Psoas muscle (tissue), 8 donors: ENCODE measurements around the gene TSHR. TPM values are rescaled to one million over a fixed set of nuclear protein-coding genes. Genes with fewer than 3 reads are reported as not detected.

Source experiments
- ATAC-seq, 4 donors: fragments of 200-7000 bp; cut with Tn5 transposase; one replicate each; pipeline ENCODE4 v1.9.1; 2020; ENCODE audit warnings: moderate library complexity in 3 of 4, mild to moderate bottlenecking in 2 of 4
- DNase-seq, 2 donors: peaks; one replicate each; pipeline ENCODE4 v3.0.0-alpha.2; 2020
- H3K27ac ChIP-seq: fragments of 200-600 bp; one replicate; pipeline ENCODE4 v1.8.0; 2022
- H3K27me3 ChIP-seq, 3 donors: fragments of 200-600 bp in 1 of 3; one replicate each; pipeline versions ENCODE4 v1.6.1 to v1.8.0; 2013 to 2022; ENCODE audit warnings: low read length in 2 of 3, mild to moderate bottlenecking in 2 of 3, moderate library complexity in 1 of 3; ENCODE audit not compliant: insufficient read depth in 3 of 3
- H3K36me3 ChIP-seq, 2 donors: fragments of 200-600 bp in 1 of 2; one replicate each; pipeline versions ENCODE4 v1.6.1 to v1.8.0; 2013 to 2022; ENCODE audit warnings: low read depth in 1 of 2, mild to moderate bottlenecking in 1 of 2, moderate library complexity in 1 of 2; ENCODE audit not compliant: insufficient read depth in 1 of 2
- H3K4me1 ChIP-seq: fragments of 200-600 bp; one replicate; pipeline ENCODE4 v1.8.0; 2022
- H3K4me3 ChIP-seq: fragments of 200-600 bp; one replicate; pipeline ENCODE4 v1.8.0; 2022; ENCODE audit warnings: mild to moderate bottlenecking
- H3K9me3 ChIP-seq: fragments of 200-600 bp; one replicate; pipeline ENCODE4 v1.8.0; 2022
- CTCF ChIP-seq: fragments of 200-600 bp; IDR thresholded peaks from one replicate; pipeline ENCODE4 v1.8.0; 2022; ENCODE audit warnings: antibody characterized with exemption
- WGBS, 3 donors: extraction: QIAGEN DNeasy Blood & Tissue Kit; methylation state at CpG; one replicate each; pipeline versions ENCODE4 v1.1.6 to v1.1.7; 2013; 5-methylcytosine and 5-hydroxymethylcytosine counted together
- intact Hi-C, 2 donors: fragments of 100-400 bp; cut with DNase I; formaldehyde crosslinking; loops; one replicate each; pipeline versions ENCODE4 v1.11.0 to v1.14.2; 2022
- polyA plus RNA-seq, 3 donors: library from polyadenylated mRNA; stranded (reverse); fragments of 200-250 nt; gene quantifications; one replicate each; pipeline ENCODE4 v1.2.3, GENCODE V29; 2013
- total RNA-seq, 4 donors: library from RNA; stranded (reverse); fragmentation: NEBNext Ultra II Directional in 2 of 4; extraction: Animal tissue kit (Norgen Biotek cat#: 25700) in 2 of 4; gene quantifications; one replicate each; pipeline versions ENCODE4 v1.2.1 to v1.2.4, GENCODE V29; 2021 to 2023
- donor health status: healthy with polysubstance abuse.
- donor health status: DM: no; HTN: no; CAD: no; lungs with moderate emphysema.
- donor health status: Bipolar disorder and iron deficiency.
- donor health status: healthy.
- donor health status: DM: yes; HTN: yes; CAD: no.
- donor health status: DM: no; HTN: no; CAD: no.
- donor health status: DM: no; HTN: no; CAD: no.
- donor health status: DM: yes; HTN: yes; CAD: no.

The TSHR gene
- total and polyA plus RNA-seq, 7 donors: 0.01 to 0.60 (median 0.12) TPM; not detected in 2

- Histone ChIP-seq H3K4me3 (peak overlapping the region; percentile 73), H3K36me3 (no peaks in the 10 kb centered on the region), H3K4me1 (peaks cover 5% of the 10 kb centered on the region), H3K27ac (no peak overlapping the region), H3K27me3 (no peaks in the 10 kb centered on the region), H3K9me3 (no peaks in the 10 kb centered on the region)
- WGBS, 3 donors: 45 to 57% (median 57%) methylated on average over 2 of the region's 2 CpGs
- no peak for DNase-seq
- no peak for TF ChIP-seq CTCF
- intact Hi-C loops: loop anchor here (5.0 to 10.0 kb wide), 2 partner anchors 256 to 259 kb away; no protein-coding TSS in a partner anchor
- ATAC-seq: no peak
Measured at GRCh38 chr14:80956102-80956501, 681 bp downstream of the TSHR start.

DNA sequence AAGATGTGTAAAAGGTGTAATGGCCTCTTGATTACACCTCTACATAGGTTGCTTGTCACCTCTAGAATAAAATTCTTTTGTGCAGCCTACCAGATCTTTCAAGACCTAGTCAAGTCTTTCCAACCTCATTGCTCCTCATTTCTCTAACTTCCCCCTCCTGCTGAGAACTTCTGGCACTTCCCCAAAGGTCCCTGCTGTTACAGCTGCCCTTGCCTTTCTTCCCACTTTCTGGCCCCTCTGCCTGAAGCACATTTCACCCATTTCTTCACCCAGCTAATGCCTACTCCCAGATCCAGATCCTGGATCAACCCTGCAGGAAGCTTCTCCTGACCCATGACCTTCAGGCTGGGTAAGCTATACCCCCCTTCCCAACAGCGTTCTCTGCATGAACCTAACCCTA, 1.5 kb downstream of the TSHR start:
- Histone ChIP-seq H3K4me3 (no peak overlapping the region), H3K4me1 (peaks cover 5% of the 10 kb centered on the region), H3K27ac (no peak overlapping the region), H3K9me3 (no peaks in the 10 kb centered on the region), H3K27me3 (no peaks in the 10 kb centered on the region), H3K36me3 (no peaks in the 10 kb centered on the region)
- TF ChIP-seq CTCF: no peak
- intact Hi-C loops: loop anchor here (5.0 to 10.0 kb wide), 2 partner anchors 255 to 258 kb away; no protein-coding TSS in a partner anchor
- ATAC-seq (no peak), DNase-seq (no peak)
- 50 to 75% (median 57%) methylated on average over 1 of the region's 1 CpG for WGBS, 3 donors

- intact Hi-C loops: loop anchor here (5.0 to 10.0 kb wide), 2 partner anchors 255 to 257 kb away; no protein-coding TSS in a partner anchor
- H3K4me3 ChIP-seq: no peak overlapping the region
- TF ChIP-seq CTCF: no peak
- DNase-seq (no peak), ATAC-seq (no peak)
- no peaks in the 10 kb centered on the region for H3K36me3 ChIP-seq
- no peaks in the 10 kb centered on the region for H3K9me3 ChIP-seq
- H3K4me1 ChIP-seq: peaks cover 5% of the 10 kb centered on the region
- WGBS, 3 donors: 67 to 77% (median 75%) methylated on average over 2 of the region's 2 CpGs
- no peaks in the 10 kb centered on the region for H3K27me3 ChIP-seq
- H3K27ac ChIP-seq: no peak overlapping the region
Measured at GRCh38 chr14:80957613-80958012, 2.2 kb downstream of the TSHR start.

DNA sequence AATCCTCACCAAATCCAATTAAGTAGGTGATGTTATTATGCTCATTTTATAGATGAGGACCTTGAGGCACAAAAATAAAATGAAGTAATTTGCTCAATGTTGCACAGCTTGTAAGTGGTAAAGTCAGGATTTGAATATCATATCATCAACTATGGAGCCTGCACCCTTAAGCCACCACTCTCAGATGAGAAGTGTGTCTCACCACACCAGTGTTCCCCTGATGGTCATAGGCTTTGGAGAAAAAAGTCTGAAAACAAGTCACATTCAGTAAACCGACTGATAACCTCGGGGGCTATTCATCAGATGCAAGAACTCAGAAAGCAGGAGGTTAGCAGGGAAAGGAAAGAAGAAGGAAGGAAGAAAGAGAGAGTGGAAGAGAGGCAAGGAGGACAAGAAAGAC, 2.8 kb downstream of the TSHR start:
- Histone ChIP-seq H3K27ac (no peak overlapping the region), H3K36me3 (no peaks in the 10 kb centered on the region), H3K4me3 (no peak overlapping the region), H3K27me3 (no peaks in the 10 kb centered on the region), H3K9me3 (no peaks in the 10 kb centered on the region), H3K4me1 (peaks cover 5% of the 10 kb centered on the region)
- TF ChIP-seq CTCF: no peak
- ATAC-seq (no peak), DNase-seq (no peak)
- 54 to 82% (median 66%) methylated on average over 2 of the region's 2 CpGs for WGBS, 3 donors
- intact Hi-C loops: loop anchor here (5.0 to 10.0 kb wide), 2 partner anchors 254 to 257 kb away; no protein-coding TSS in a partner anchor

DNA sequence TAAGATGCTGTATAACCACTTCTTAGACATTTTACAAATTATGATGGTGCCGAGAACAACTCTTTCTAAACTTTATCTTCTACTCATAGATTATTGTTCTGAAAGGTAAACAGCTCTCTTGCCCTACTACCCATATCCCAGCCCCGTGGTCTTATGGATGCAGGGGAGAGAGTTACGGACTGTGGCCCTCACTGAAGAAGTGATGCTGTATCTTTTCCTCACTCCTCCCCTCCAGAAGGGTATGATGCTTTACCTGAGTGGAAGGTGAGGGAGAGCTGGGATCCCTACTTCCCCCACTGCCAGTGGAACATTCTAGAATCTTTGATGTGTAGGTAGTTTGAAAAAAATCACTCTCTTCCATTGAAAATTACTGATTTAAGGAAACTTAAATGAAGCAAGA, 3.5 kb downstream of the TSHR start:
- Histone ChIP-seq H3K36me3 (no peaks in the 10 kb centered on the region), H3K9me3 (no peaks in the 10 kb centered on the region), H3K4me3 (no peak overlapping the region), H3K4me1 (peaks cover 5% of the 10 kb centered on the region), H3K27me3 (no peaks in the 10 kb centered on the region), H3K27ac (no peak overlapping the region)
- intact Hi-C loops: loop anchor here (5.0 to 10.0 kb wide), 2 partner anchors 253 to 256 kb away; no protein-coding TSS in a partner anchor
- DNase-seq: no peak
- no peak for TF ChIP-seq CTCF
- WGBS, 3 donors: 62 to 81% (median 69%) methylated on average over 3 of the region's 3 CpGs
- no peak for ATAC-seq
